ENCODE data around the gene PIK3CD.

- TF ChIP-seq EZH2phosphoT487 (IDR thresholded peaks at IDR 0.05; ENCODE audit: unreplicated experiment) (no peak), CTCF (conservative IDR thresholded peaks at IDR 0.05; ENCODE audit: low read depth in 2 of 2) (no peak), REST (IDR thresholded peaks at IDR 0.05; ENCODE audit: unreplicated experiment) (no peak), POLR2AphosphoS5 (IDR thresholded peaks at IDR 0.05; ENCODE audit: low read depth) (no peak), EZH2 (IDR thresholded peaks at IDR 0.05; ENCODE audit: low read depth, unreplicated experiment) (no peak), ZNF114 (CRISPR knock-in tag; IDR thresholded peaks at IDR 0.05) (no peak), ZNF331 (CRISPR knock-in tag; IDR thresholded peaks at IDR 0.05; ENCODE audit: low read depth) (no peak), JUNB (IDR thresholded peaks at IDR 0.05; ENCODE audit: unreplicated experiment) (no peak), CREB1 (CRISPR knock-in tag; IDR thresholded peaks at IDR 0.05; ENCODE audit: low read depth) (no peak), ETS1 (IDR thresholded peaks at IDR 0.05) (no peak), STAT1 (IDR thresholded peaks at IDR 0.05; ENCODE audit: unreplicated experiment) (no peak), ZNF462 (CRISPR knock-in tag; IDR thresholded peaks at IDR 0.05) (no peak)
These were observed 27.4 kb upstream of the PIK3CD start for GRCh38 chr1:9624081-9624480.
